Measurements from ENCODE around the gene PPFIA2. TPM values are rescaled to one million over a fixed set of nuclear protein-coding genes. Genes with fewer than 3 reads are reported as not detected.
"Not testable (repeated sequence)": the region's sequence is repeated elsewhere in the genome, so short reads cannot be mapped to it uniquely, and the experiment has no call there.

The PPFIA2 gene
- total RNA-seq, 2 donors from 2014 or later: 23.0 to 51.1 TPM

- no peaks in the 10 kb centered on the region for H3K27me3 ChIP-seq (replicated peaks; ENCODE audit: insufficient read depth)
- H3K4me3 ChIP-seq: no peak overlapping the region
- no peaks in the 10 kb centered on the region for H3K36me3 ChIP-seq
- TF ChIP-seq CTCF (IDR thresholded peaks at IDR 0.05): no peak
- no peaks in the 10 kb centered on the region for H3K9me3 ChIP-seq
- DNase-seq (ENCODE audit: low spot score) (no peak), ATAC-seq (ENCODE audit: insufficient number of reproducible peaks, low FRiP score, low read depth) (no peak)
- H3K4me1 ChIP-seq (ENCODE audit: control insufficient read depth in 1 of 2, low read depth in 2 of 2): no peaks in the 10 kb centered on the region
- no peak overlapping the region for H3K27ac ChIP-seq
Measured at GRCh38 chr12:81610955-81611889, 147.9 kb downstream of the PPFIA2 start.

- H3K27me3 ChIP-seq (replicated peaks; ENCODE audit: insufficient read depth): no peaks in the 10 kb centered on the region
- no peak overlapping the region for H3K27ac ChIP-seq
- DNase-seq (ENCODE audit: low spot score): no peak
- no peaks in the 10 kb centered on the region for H3K36me3 ChIP-seq
- H3K4me1 ChIP-seq (ENCODE audit: control insufficient read depth in 1 of 2, low read depth in 2 of 2): no peaks in the 10 kb centered on the region
- no peaks in the 10 kb centered on the region for H3K9me3 ChIP-seq
- no peak overlapping the region for H3K4me3 ChIP-seq
- no peak for TF ChIP-seq CTCF (IDR thresholded peaks at IDR 0.05)
- no peak for ATAC-seq (ENCODE audit: insufficient number of reproducible peaks, low FRiP score, low read depth)
Measured at GRCh38 chr12:81597928-81598604, 161.1 kb downstream of the PPFIA2 start.

GRCh38 chr12:81596558-81596957 lies 162.6 kb downstream of the PPFIA2 start:
- ATAC-seq (ENCODE audit: insufficient number of reproducible peaks, low FRiP score, low read depth): no peak
- TF ChIP-seq CTCF (IDR thresholded peaks at IDR 0.05): no peak
- DNase-seq (ENCODE audit: low spot score): no peak
- Histone ChIP-seq H3K4me3 (no peak overlapping the region), H3K9me3 (no peaks in the 10 kb centered on the region), H3K27ac (no peak overlapping the region), H3K4me1 (ENCODE audit: control insufficient read depth in 1 of 2, low read depth in 2 of 2) (no peaks in the 10 kb centered on the region), H3K27me3 (replicated peaks; ENCODE audit: insufficient read depth) (no peaks in the 10 kb centered on the region), H3K36me3 (no peaks in the 10 kb centered on the region)

GRCh38 chr12:81591256-81591655 lies 167.9 kb downstream of the PPFIA2 start:
- no peaks in the 10 kb centered on the region for H3K36me3 ChIP-seq
- H3K27me3 ChIP-seq (replicated peaks; ENCODE audit: insufficient read depth): no peaks in the 10 kb centered on the region
- no peaks in the 10 kb centered on the region for H3K4me1 ChIP-seq (ENCODE audit: control insufficient read depth in 1 of 2, low read depth in 2 of 2)
- no peak overlapping the region for H3K27ac ChIP-seq
- no peak for TF ChIP-seq CTCF (IDR thresholded peaks at IDR 0.05)
- no peak for DNase-seq (ENCODE audit: low spot score)
- H3K4me3 ChIP-seq: no peak overlapping the region
- peaks cover 3% of the 10 kb centered on the region for H3K9me3 ChIP-seq
- no peak for ATAC-seq (ENCODE audit: insufficient number of reproducible peaks, low FRiP score, low read depth)

GRCh38 chr12:81590703-81591102 lies 168.4 kb downstream of the PPFIA2 start:
- not testable (repeated sequence) for ATAC-seq (ENCODE audit: insufficient number of reproducible peaks, low FRiP score, low read depth); H3K4me3 ChIP-seq; H3K27ac ChIP-seq; H3K4me1 ChIP-seq (ENCODE audit: control insufficient read depth in 1 of 2, low read depth in 2 of 2); H3K36me3 ChIP-seq; H3K27me3 ChIP-seq (replicated peaks; ENCODE audit: insufficient read depth); DNase-seq (ENCODE audit: low spot score); H3K9me3 ChIP-seq
